Ascending aorta (tissue), 2 donors: ENCODE measurements around the gene SCGB1A1. TPM values are rescaled to one million over a fixed set of nuclear protein-coding genes. Genes with fewer than 3 reads are reported as not detected.
A peak's percentile ranks its signal among the peaks of the same experiment; 100 is the strongest.

Experiments used
- DNase-seq, 2 donors: peaks; one replicate each; pipeline ENCODE4 v3.0.0-alpha.2; 2019; ENCODE audit warnings: low spot score in 2 of 2
- H3K27ac ChIP-seq, 2 donors: fragments of 200-600 bp; sonication (generic); one replicate each; pipeline ENCODE4 v1.5.1; 2016 to 2017; ENCODE audit warnings: mild to moderate bottlenecking in 1 of 2
- H3K27me3 ChIP-seq: fragments of 200-600 bp; sonication (generic); one replicate; pipeline ENCODE4 v1.5.1; 2017
- H3K36me3 ChIP-seq, 2 donors: fragments of 200-600 bp; sonication (generic); one replicate each; pipeline ENCODE4 v1.5.1; 2016
- H3K4me1 ChIP-seq, 2 donors: fragments of 200-600 bp; sonication (generic); one replicate each; pipeline ENCODE4 v1.5.1; 2016 to 2017; ENCODE audit warnings: mild to moderate bottlenecking in 1 of 2
- H3K4me3 ChIP-seq, 2 donors: fragments of 200-600 bp; sonication (generic); one replicate each; pipeline ENCODE4 v1.5.1; 2016 to 2017; ENCODE audit warnings: mild to moderate bottlenecking in 1 of 2
- H3K9me3 ChIP-seq, 2 donors: fragments of 200-600 bp; sonication (generic); one replicate each; pipeline ENCODE4 v1.5.1; 2016
- intact Hi-C: fragments of 100-400 bp; cut with DNase I; formaldehyde crosslinking; loops from one replicate; pipeline ENCODE4 v1.15.1; 2023
- total RNA-seq: library from RNA; depleted of rRNA; stranded (reverse); fragments of >200 nt; gene quantifications from one replicate; pipeline ENCODE4 v1.1.0, GENCODE V29; 2016
- TF ChIP-seq, protein P1 (sequence below), 3 experiments: fragments of 200-600 bp in 2 of 3; fragments of 450-650 bp in 1 of 3; sonication (generic) in 2 of 3; IDR thresholded peaks; one replicate each; pipeline ENCODE4 v1.5.1; 2016 to 2019; ENCODE audit warnings: antibody characterized with exemption in 3 of 3, mild to moderate bottlenecking in 1 of 3, moderate library complexity in 1 of 3

The SCGB1A1 gene
- total RNA-seq, 1 donor from 2014 or later: not detected

DNA sequence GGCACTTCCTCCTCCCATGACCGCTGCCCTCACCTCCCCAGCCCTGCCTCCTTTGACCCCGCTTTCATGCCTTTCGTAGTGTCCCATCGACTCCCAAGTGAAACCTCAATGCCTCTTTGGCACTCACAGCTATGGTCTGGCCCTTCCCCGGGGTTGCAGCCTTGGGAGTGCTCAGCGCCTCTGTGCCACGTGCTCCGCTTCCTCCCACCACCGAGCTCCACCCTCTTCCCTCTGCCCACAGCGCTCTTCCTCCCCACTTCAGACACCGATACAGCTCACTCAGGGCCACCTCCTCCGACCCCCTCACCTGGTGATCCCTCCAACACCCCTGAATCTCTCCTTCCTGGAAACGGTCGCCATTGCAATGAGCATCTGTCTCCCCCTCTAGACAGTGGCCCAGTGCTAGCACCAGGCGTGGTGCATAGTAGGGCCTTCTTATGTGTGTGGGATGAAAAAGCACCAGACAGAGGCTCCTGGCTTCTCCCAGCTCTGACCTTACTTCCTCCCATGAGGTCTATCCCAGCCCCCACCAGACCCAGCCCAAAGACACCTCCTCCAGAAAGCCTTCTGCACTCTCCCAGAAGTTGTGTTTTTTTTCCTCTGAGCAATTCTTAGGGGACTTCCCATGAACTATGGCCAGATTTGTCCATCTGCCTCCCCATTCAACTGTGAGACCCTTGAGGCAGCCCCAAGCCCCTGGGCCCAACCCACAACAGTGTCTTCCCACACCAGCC lies 16.4 kb upstream of the SCGB1A1 start:
- Histone ChIP-seq H3K9me3 (no peaks in the 10 kb centered on the region), H3K4me3 (peak overlapping the region in 1 of 2 donors; percentile 31), H3K36me3 (no peaks in the 10 kb centered on the region), H3K4me1 (peaks cover 42 to 54% of the 10 kb centered on the region in 2 donors), H3K27ac (peak overlapping the region; percentile 87), H3K27me3 (no peaks in the 10 kb centered on the region)
- DNase-seq: peak in 1 of 2 donors; percentile 82
- intact Hi-C loops: loop anchor here (2.0 kb wide), 1 partner anchor 140 kb away; no protein-coding TSS in a partner anchor
- TF ChIP-seq, protein P1, sequence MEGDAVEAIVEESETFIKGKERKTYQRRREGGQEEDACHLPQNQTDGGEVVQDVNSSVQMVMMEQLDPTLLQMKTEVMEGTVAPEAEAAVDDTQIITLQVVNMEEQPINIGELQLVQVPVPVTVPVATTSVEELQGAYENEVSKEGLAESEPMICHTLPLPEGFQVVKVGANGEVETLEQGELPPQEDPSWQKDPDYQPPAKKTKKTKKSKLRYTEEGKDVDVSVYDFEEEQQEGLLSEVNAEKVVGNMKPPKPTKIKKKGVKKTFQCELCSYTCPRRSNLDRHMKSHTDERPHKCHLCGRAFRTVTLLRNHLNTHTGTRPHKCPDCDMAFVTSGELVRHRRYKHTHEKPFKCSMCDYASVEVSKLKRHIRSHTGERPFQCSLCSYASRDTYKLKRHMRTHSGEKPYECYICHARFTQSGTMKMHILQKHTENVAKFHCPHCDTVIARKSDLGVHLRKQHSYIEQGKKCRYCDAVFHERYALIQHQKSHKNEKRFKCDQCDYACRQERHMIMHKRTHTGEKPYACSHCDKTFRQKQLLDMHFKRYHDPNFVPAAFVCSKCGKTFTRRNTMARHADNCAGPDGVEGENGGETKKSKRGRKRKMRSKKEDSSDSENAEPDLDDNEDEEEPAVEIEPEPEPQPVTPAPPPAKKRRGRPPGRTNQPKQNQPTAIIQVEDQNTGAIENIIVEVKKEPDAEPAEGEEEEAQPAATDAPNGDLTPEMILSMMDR (IDR thresholded peaks at IDR 0.05): no peak

DNA sequence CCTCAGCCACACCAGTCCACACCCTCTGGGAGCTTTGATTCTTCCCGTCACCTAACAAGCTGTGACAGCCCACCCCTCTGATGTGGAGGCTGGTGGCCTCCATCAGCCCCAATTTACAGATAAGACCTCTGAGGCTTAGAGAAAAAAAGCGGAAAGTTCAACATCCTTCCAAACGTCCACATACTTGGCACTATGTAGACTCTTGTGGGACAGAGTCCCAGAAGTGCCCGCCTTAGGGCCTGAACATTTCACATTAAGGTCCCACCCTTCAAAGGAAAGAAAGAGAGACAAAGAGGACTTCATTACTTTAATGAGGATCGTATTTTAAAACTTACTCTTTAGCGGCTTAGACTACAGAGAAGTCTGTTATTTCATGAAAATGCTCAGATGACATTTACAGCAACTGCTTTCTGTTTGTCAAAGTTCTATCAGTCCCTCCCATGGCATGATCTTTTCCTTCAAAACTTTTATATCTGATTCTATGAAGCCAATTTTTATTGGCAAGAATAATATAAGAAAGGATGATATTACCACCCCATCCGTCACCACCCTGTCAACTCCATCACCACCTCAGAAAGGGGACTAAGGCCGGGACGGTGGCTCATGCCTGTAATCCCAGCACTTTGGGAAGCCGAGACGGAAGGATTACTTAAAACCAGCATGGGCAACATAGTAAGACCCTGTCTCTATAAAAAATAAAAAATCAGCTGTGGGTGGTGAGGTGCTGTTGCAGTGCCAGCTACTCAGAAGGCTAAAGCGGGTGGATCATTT lies 15.7 kb upstream of the SCGB1A1 start:
- TF ChIP-seq, protein P1 (IDR thresholded peaks at IDR 0.05): no peak
- no peaks in the 10 kb centered on the region for H3K27me3 ChIP-seq
- peaks cover 42 to 54% of the 10 kb centered on the region in 2 donors for H3K4me1 ChIP-seq
- DNase-seq: no peak
- H3K9me3 ChIP-seq: no peaks in the 10 kb centered on the region
- H3K4me3 ChIP-seq: peak overlapping the region in 1 of 2 donors; percentile 31
- H3K36me3 ChIP-seq: no peaks in the 10 kb centered on the region
- peak overlapping the region; percentile 87 for H3K27ac ChIP-seq
- intact Hi-C loops: loop anchor here (2.0 kb wide), 1 partner anchor 140 kb away; no protein-coding TSS in a partner anchor

DNA sequence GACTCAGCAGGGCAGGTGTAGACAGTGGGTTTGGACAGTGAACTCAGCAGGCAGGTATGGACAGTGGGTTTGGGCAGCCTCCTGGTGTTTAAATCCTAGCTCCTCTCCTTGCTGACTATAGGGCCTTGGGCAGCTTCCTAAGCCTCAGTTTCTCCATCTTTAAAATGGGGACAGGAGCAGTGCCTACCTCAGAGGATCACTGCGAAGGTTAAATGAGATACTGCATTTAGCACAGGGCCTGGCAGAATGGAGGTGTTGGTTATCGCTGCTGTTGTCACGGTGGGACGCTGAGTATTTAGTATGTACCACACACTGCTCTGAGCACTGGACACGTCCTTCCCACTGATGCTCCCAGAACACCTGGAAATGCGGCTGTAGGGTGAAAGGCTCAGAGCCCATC lies 14.4 kb upstream of the SCGB1A1 start:
- TF ChIP-seq, protein P1 (IDR thresholded peaks at IDR 0.05): no peak
- no peak for DNase-seq
- Histone ChIP-seq H3K36me3 (no peaks in the 10 kb centered on the region), H3K27ac (no peak overlapping the region), H3K9me3 (no peaks in the 10 kb centered on the region), H3K4me1 (peaks cover 30 to 41% of the 10 kb centered on the region in 2 donors), H3K4me3 (no peak overlapping the region), H3K27me3 (no peaks in the 10 kb centered on the region)
- intact Hi-C loops: no loop called here

DNA sequence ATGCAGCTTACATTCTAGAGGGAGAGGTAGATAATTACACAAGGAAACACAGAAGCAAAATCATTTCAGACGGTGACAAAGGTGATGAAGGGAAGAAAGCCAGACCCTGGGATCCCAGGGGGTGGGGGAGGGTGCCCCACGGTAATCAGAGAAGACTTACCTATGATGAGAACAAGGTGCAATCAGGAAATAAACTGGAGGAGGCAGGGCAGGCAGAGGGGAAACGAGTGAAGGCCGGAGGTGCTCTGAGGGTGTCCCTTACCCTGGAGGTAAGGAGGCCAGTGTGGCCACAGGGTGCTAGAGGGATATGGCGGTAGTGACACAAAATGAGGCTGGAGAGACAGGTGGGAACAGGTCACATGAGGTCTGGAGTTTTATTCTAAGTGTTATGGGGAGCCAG lies 13.9 kb upstream of the SCGB1A1 start:
- Histone ChIP-seq H3K36me3 (no peaks in the 10 kb centered on the region), H3K4me3 (no peak overlapping the region), H3K27ac (no peak overlapping the region), H3K4me1 (peaks cover 26 to 36% of the 10 kb centered on the region in 2 donors), H3K9me3 (no peaks in the 10 kb centered on the region), H3K27me3 (no peaks in the 10 kb centered on the region)
- intact Hi-C loops: no loop called here
- TF ChIP-seq, protein P1 (IDR thresholded peaks at IDR 0.05): no peak
- no peak for DNase-seq

DNA sequence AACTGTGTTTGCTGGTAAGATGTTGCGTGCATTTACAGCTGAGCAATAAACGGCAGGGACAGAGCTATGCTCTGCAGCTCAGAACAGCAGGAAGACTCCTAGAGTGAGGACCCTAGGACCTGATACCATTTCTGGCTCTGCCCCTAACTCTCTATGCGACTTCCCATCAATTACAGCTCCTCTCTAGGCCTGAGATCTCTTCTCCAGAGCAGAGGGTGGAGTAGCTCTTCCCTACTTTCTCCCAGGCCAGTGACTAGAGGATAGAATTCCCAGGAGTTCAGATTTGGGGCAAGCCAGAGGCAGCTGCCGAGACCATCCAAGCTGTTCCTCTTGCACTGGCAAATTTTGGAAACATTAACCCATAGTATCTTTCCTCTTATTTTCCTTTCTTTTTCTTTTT lies 12.8 kb upstream of the SCGB1A1 start:
- no peaks in the 10 kb centered on the region for H3K27me3 ChIP-seq
- intact Hi-C loops: no loop called here
- DNase-seq: no peak

More for the DNA sequence above, 12.8 kb upstream of the SCGB1A1 start:
- Histone ChIP-seq H3K27ac (peak overlapping the region in 1 of 2 donors; percentile 21), H3K36me3 (no peaks in the 10 kb centered on the region), H3K4me3 (no peak overlapping the region), H3K9me3 (no peaks in the 10 kb centered on the region), H3K4me1 (peaks cover 17 to 25% of the 10 kb centered on the region in 2 donors)
- TF ChIP-seq, protein P1 (IDR thresholded peaks at IDR 0.05): no peak
